OCI-LY3 (cell line): ENCODE data around the gene TANGO6.

Experiments used
- H2AFZ ChIP-seq: fragments of 200-600, 300-600 bp; shearing (Covaris generic); 2 replicates; pipeline ENCODE4 v1.6.0; 2014; ENCODE audit warnings: antibody characterized with exemption, low read depth, low read length
- H3K27ac ChIP-seq: fragments of 200-600, 300-600 bp; sonication (generic); 2 replicates; pipeline ENCODE4 v1.5.1; 2014; ENCODE audit warnings: mild to moderate bottlenecking, low read length, moderate library complexity, mixed read lengths
- H3K27me3 ChIP-seq: fragments of 200-600, 300-600 bp; sonication (generic); 2 replicates; pipeline ENCODE4 v1.6.1; 2014; ENCODE audit warnings: low read depth, low read length, mixed read lengths
- H3K36me3 ChIP-seq: fragments of 200-600, 300-600 bp; sonication (generic); replicated peaks from 2 replicates; pipeline ENCODE3; 2014; ENCODE audit warnings: low read depth, low read length, mixed read lengths
- H3K4me1 ChIP-seq: fragments of 300-600, 200-600 bp; sonication (generic); 2 replicates; pipeline ENCODE4 v1.6.1; 2014; ENCODE audit warnings: low read length, mixed read lengths
- H3K4me2 ChIP-seq: fragments of 200-600, 300-600 bp; sonication (generic); 2 replicates; pipeline ENCODE4 v1.6.1; 2014; ENCODE audit warnings: low read length, mixed read lengths
- H3K4me3 ChIP-seq: fragments of 300-600, 200-600 bp; sonication (generic); 2 replicates; pipeline ENCODE4 v1.5.1; 2014; ENCODE audit warnings: antibody characterized with exemption, mild to moderate bottlenecking, low read length, moderate library complexity
- H3K79me2 ChIP-seq: fragments of 300-600, 200-600 bp; shearing (Covaris generic); 2 replicates; pipeline ENCODE4 v1.6.1; 2014; ENCODE audit warnings: mild to moderate bottlenecking, low read length, mixed read lengths
- H3K9ac ChIP-seq: fragments of 300-600, 200-600 bp; shearing (Covaris generic); 2 replicates; pipeline ENCODE4 v1.6.0; 2014; ENCODE audit warnings: mild to moderate bottlenecking, low read length, moderate library complexity
- H3K9me3 ChIP-seq: fragments of 200-600, 300-600 bp; shearing (Covaris generic); 2 replicates; pipeline ENCODE4 v1.6.1; 2014; ENCODE audit warnings: low read length, mixed read lengths; ENCODE audit not compliant: insufficient read depth
- H4K20me1 ChIP-seq: fragments of 200-600, 300-600 bp; sonication (generic); 2 replicates; pipeline ENCODE4 v1.6.1; 2016; ENCODE audit warnings: low read length, mixed read lengths; ENCODE audit not compliant: insufficient read depth
- EZH2phosphoT487 ChIP-seq: fragments of 200-600 bp; shearing (Covaris generic); IDR thresholded peaks from 2 replicates; pipeline ENCODE4 v1.6.1; 2018; ENCODE audit warnings: antibody characterized with exemption, mixed run types, low read depth
- TF ChIP-seq, protein P1 (sequence below): fragments of 200-600, 300-600 bp; sonication (generic); IDR thresholded peaks from 2 replicates; pipeline ENCODE4 v1.5.1; 2014; ENCODE audit warnings: antibody characterized with exemption, low read length, low read depth

The TANGO6 gene

GRCh38 chr16:69036399-69037091, 193.2 kb downstream of the TANGO6 start:
- TF ChIP-seq EZH2phosphoT487, result no peak
- TF ChIP-seq, protein P1, sequence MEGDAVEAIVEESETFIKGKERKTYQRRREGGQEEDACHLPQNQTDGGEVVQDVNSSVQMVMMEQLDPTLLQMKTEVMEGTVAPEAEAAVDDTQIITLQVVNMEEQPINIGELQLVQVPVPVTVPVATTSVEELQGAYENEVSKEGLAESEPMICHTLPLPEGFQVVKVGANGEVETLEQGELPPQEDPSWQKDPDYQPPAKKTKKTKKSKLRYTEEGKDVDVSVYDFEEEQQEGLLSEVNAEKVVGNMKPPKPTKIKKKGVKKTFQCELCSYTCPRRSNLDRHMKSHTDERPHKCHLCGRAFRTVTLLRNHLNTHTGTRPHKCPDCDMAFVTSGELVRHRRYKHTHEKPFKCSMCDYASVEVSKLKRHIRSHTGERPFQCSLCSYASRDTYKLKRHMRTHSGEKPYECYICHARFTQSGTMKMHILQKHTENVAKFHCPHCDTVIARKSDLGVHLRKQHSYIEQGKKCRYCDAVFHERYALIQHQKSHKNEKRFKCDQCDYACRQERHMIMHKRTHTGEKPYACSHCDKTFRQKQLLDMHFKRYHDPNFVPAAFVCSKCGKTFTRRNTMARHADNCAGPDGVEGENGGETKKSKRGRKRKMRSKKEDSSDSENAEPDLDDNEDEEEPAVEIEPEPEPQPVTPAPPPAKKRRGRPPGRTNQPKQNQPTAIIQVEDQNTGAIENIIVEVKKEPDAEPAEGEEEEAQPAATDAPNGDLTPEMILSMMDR, result no peak
- no peaks in the 10 kb centered on the region for H3K27me3 ChIP-seq
- peaks cover 21% of the 10 kb centered on the region for H3K36me3 ChIP-seq
- no peak overlapping the region for H3K9ac ChIP-seq
- no peaks in the 10 kb centered on the region for H4K20me1 ChIP-seq
- no peak overlapping the region for H3K4me2 ChIP-seq
- no peak overlapping the region for H3K27ac ChIP-seq
- H3K4me3 ChIP-seq, result no peak overlapping the region
- H3K4me1 ChIP-seq, result no peaks in the 10 kb centered on the region
- H2AFZ ChIP-seq, result no peak overlapping the region
- no peaks in the 10 kb centered on the region for H3K9me3 ChIP-seq
- no peaks in the 10 kb centered on the region for H3K79me2 ChIP-seq

DNA sequence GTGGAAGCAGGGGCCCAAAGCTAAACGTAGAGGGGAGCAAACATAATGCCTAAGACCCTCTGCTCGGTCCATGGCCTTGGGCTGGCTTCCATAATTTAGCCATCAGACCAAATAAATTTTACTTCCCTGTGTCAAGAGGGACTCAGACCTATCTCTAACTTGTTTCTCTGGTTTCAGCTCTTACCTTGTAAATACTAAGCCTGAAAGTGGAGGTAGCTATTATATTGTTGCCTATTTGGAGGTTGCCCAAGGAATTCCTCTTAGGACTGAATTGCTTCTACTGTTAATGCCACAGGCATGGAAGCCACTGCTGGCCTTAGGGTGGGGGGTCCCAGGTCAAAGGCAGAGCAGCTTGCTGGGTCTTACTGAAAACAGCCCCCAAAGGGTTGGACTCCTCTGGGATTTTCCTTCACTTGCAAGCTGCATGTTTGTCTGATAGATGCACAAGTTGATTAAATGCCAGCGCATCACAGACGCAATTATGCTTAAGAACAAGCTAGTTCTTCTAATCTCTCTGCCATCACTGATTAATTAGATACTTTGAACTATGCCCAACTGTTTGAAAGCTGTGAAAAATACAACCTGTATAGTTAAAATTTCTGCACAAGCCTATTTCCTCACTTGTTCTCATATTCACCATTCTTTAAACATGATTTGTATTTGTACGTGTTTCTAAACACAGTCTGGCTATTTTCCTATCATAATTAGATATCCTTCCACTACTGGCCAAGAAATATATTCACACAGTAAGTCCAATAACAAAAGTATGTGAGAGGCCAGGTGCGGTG, 194.2 kb downstream of the TANGO6 start:
- Histone ChIP-seq H3K9me3 (no peaks in the 10 kb centered on the region), H3K4me1 (no peaks in the 10 kb centered on the region), H3K79me2 (no peaks in the 10 kb centered on the region), H3K27me3 (no peaks in the 10 kb centered on the region), H3K9ac (no peak overlapping the region), H4K20me1 (no peaks in the 10 kb centered on the region), H3K4me2 (no peak overlapping the region), H3K36me3 (peaks cover 26% of the 10 kb centered on the region), H2AFZ (no peak overlapping the region), H3K4me3 (no peak overlapping the region), H3K27ac (no peak overlapping the region)
- no peak for TF ChIP-seq EZH2phosphoT487
- TF ChIP-seq, protein P1, result no peak

DNA sequence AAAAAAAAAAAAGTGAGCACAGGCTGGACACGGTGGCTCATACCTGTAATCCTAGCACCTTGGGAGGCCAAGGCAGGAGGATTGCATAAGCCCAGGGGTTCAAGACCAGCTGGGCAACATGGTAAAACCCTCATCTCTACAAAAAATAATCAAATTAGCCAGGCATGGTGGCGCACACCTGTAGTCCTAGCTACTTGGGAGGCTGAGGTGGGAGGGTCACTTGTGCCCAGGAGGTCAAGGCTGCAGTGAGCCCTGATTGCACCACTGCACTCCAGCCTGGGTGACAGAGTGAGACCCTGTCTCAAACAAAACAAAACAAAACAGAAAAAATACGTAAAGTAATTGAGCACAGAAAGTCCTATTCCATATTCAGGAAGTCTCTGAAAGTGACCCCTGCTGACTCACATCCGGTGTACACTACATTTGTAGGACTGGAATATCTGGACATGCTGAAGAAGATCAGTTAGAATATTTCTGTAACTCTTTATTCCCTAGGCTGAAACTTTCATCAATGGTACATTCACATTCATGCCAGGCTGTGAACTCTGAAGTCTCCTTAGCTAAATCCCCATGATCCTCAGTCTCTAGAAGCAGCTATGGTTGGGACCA, 196.1 kb downstream of the TANGO6 start:
- TF ChIP-seq EZH2phosphoT487, result no peak
- TF ChIP-seq, protein P1, result no peak
- H3K36me3 ChIP-seq, result peaks cover 22% of the 10 kb centered on the region
- no peak overlapping the region for H3K9ac ChIP-seq
- no peaks in the 10 kb centered on the region for H4K20me1 ChIP-seq
- H2AFZ ChIP-seq, result no peak overlapping the region
- no peaks in the 10 kb centered on the region for H3K79me2 ChIP-seq
- no peak overlapping the region for H3K27ac ChIP-seq
- no peak overlapping the region for H3K4me3 ChIP-seq
- H3K27me3 ChIP-seq, result no peaks in the 10 kb centered on the region
- H3K9me3 ChIP-seq, result no peaks in the 10 kb centered on the region
- no peaks in the 10 kb centered on the region for H3K4me1 ChIP-seq
- no peak overlapping the region for H3K4me2 ChIP-seq

GRCh38 chr16:69040144-69040909, 197.0 kb downstream of the TANGO6 start:
- H3K27ac ChIP-seq, result no peak overlapping the region
- no peak overlapping the region for H3K4me2 ChIP-seq

More at GRCh38 chr16:69040144-69040909, 197.0 kb downstream of the TANGO6 start:
- H3K9me3 ChIP-seq, result no peaks in the 10 kb centered on the region
- no peak overlapping the region for H2AFZ ChIP-seq
- H3K4me3 ChIP-seq, result no peak overlapping the region
- H3K79me2 ChIP-seq, result no peaks in the 10 kb centered on the region
- peaks cover 23% of the 10 kb centered on the region for H3K36me3 ChIP-seq
- H3K27me3 ChIP-seq, result no peaks in the 10 kb centered on the region
- no peaks in the 10 kb centered on the region for H4K20me1 ChIP-seq
- TF ChIP-seq, protein P1, result no peak
- no peak for TF ChIP-seq EZH2phosphoT487
- no peaks in the 10 kb centered on the region for H3K4me1 ChIP-seq
- H3K9ac ChIP-seq, result no peak overlapping the region
